ENCODE data around the gene RAP1A.
A peak's percentile ranks its signal among the peaks of the same experiment; 100 is the strongest.
"Not testable (repeated sequence)": the region's sequence is repeated elsewhere in the genome, so short reads cannot be mapped to it uniquely, and the experiment has no call there.

The RAP1A gene

GRCh38 chr1:111672331-111672730, 52.7 kb downstream of the RAP1A start:
- H3K4me3 ChIP-seq (ENCODE audit: low read depth, low read length), result no peak overlapping the region
- TF ChIP-seq CTCF (IDR thresholded peaks at IDR 0.05; ENCODE audit: insufficient read depth, low read length, missing control alignments), result no peak
- DNase-seq (ENCODE audit: low read depth, low spot score), result no peak
- POLR2A ChIA-PET, result no interaction called here
- CTCF ChIA-PET, result interaction anchor here (0.6 to 1.0 kb wide), 4 partner anchors 10 to 164 kb away, joined by 3 to 5 read pairs (median 3); no protein-coding TSS in a partner anchor

GRCh38 chr1:111677604-111678003, 58.0 kb downstream of the RAP1A start:
- no peak for TF ChIP-seq CTCF (IDR thresholded peaks at IDR 0.05; ENCODE audit: insufficient read depth, low read length, missing control alignments)
- ChIA-PET CTCF (interaction anchor here (0.7 to 2.4 kb wide), 3 partner anchors 38 to 196 kb away, joined by 3 to 8 read pairs (median 4); no protein-coding TSS in a partner anchor), POLR2A (no interaction called here)
- H3K4me3 ChIP-seq (ENCODE audit: low read depth, low read length), result no peak overlapping the region
- no peak for DNase-seq (ENCODE audit: low read depth, low spot score)

- DNase-seq (ENCODE audit: low read depth, low spot score), result no peak
- no peak for TF ChIP-seq CTCF (IDR thresholded peaks at IDR 0.05; ENCODE audit: insufficient read depth, low read length, missing control alignments)
- POLR2A ChIA-PET, result interaction anchor here (1.2 kb wide), 1 partner anchor 11 kb away, joined by 3 read pairs; no protein-coding TSS in a partner anchor
- no peak overlapping the region for H3K4me3 ChIP-seq (ENCODE audit: low read depth, low read length)
- CTCF ChIA-PET, result interaction anchor here (0.7 to 2.4 kb wide), 3 partner anchors 11 to 197 kb away, joined by 3 to 8 read pairs (median 4); no protein-coding TSS in a partner anchor
Measured at GRCh38 chr1:111679541-111679940, 60.0 kb downstream of the RAP1A start.

GRCh38 chr1:111680212-111680800, 60.7 kb downstream of the RAP1A start:
- POLR2A ChIA-PET, result interaction anchor here (0.6 kb wide), 1 partner anchor 9 kb away, joined by 3 read pairs; no protein-coding TSS in a partner anchor
- not testable (repeated sequence) for DNase-seq (ENCODE audit: low read depth, low spot score); H3K4me3 ChIP-seq (ENCODE audit: low read depth, low read length)
- CTCF ChIA-PET, result interaction anchor here (0.9 to 1.1 kb wide), 2 partner anchors 10 to 20 kb away, joined by 3 to 4 read pairs; no protein-coding TSS in a partner anchor

GRCh38 chr1:111685293-111686153, 65.9 kb downstream of the RAP1A start:
- POLR2A ChIA-PET; H3K4me3 ChIP-seq (ENCODE audit: low read depth, low read length); DNase-seq (ENCODE audit: low read depth, low spot score): not testable (repeated sequence)
- CTCF ChIA-PET, result interaction anchor here (1.4 kb wide), 1 partner anchor 205 kb away, joined by 3 read pairs; no protein-coding TSS in a partner anchor

- POLR2A ChIA-PET, result interaction anchor here (1.2 kb wide), 1 partner anchor 11 kb away, joined by 3 read pairs; no protein-coding TSS in a partner anchor
- H3K4me3 ChIP-seq (ENCODE audit: low read depth, low read length), result no peak overlapping the region
- DNase-seq (ENCODE audit: low read depth, low spot score), result peak; percentile 76
- TF ChIP-seq CTCF (IDR thresholded peaks at IDR 0.05; ENCODE audit: insufficient read depth, low read length, missing control alignments), result no peak
- CTCF ChIA-PET, result interaction anchor here (0.7 to 4.9 kb wide), 11 partner anchors 10 to 212 kb away, joined by 3 to 34 read pairs (median 4); no protein-coding TSS in a partner anchor
Measured at GRCh38 chr1:111690306-111690617, 70.7 kb downstream of the RAP1A start.

- no peak overlapping the region for H3K4me3 ChIP-seq (ENCODE audit: low read depth, low read length)
- ChIA-PET CTCF (interaction anchor here (1.1 to 4.9 kb wide), 4 partner anchors 15 to 184 kb away, joined by 3 to 34 read pairs (median 18); no protein-coding TSS in a partner anchor), POLR2A (no interaction called here)
- no peak for DNase-seq (ENCODE audit: low read depth, low spot score)
- TF ChIP-seq CTCF (IDR thresholded peaks at IDR 0.05; ENCODE audit: insufficient read depth, low read length, missing control alignments), result no peak
Measured at GRCh38 chr1:111691886-111692285, 72.3 kb downstream of the RAP1A start.
